ENCODE data around the gene GFOD1.
A peak's percentile ranks its signal among the peaks of the same experiment; 100 is the strongest.
"Not testable (repeated sequence)": the region's sequence is repeated elsewhere in the genome, so short reads cannot be mapped to it uniquely, and the experiment has no call there.

GFOD1 gene

DNA sequence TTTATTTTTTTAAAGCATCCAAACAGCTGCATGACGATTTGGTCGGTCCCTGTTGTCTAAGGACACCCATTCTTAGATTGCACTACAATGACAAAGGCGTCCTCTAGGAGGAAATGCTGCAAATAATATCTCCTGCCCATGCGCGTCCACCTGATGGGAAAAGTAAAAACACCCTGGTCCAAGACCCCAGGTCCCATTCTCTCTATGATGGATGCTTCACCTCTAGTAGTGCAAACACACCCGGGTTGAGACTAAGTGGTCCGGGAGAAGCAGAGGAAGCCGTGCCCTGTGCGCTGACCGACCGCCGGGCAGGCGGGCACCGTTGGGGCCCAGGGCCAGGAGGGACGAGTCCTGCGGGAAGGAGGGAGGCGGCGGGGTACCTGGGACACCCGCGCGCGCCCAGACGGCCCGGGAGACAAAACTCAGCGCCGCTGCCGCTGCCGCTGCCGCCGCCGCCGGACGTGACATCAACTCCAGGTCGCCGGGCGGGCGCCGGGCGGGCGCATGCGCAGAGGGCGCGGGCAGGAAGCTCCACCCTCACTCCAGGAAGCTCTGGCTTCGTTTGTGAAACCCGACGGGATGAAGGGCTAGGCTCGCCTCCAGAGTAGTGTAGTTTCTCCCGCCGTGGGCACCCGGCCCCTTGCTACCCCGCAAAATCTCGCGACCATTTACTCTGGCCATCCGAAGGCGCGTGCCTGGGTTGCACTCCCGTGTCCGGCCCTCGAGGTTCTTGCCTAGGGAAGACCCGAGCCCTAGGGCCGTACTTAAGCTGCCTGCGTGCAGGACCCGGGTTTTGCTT lies 159.1 kb downstream of the GFOD1 start, which contains the start of gene TBC1D7:
Gene TBC1D7, minus strand, starts transcription at position 462 of the 799 bp plus-strand sequence. CDS start 1,639 bp downstream, outside the sequence.
- no peak for FAIRE-seq

DNA sequence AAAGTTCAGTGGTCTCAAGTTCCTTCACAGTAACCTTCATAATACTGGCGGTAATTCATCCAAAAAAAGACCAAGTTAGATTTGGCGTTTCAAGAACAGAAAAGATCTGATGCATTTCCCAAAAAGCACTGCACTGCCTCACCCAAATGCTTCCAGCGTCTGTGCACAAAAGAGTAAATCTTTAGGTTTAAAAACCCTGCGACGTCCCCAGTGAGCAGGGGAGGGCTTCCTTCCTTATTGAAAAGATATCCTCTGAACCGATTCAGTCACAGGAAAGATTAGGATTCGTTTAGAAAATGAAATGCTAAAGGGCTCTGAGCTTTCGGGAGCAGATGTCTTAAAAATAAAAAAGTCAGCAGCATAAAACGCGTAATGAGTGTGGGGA lies 159.7 kb downstream of the GFOD1 start:
- FAIRE-seq: no peak
- no peak for DNase-seq (ENCODE audit: low spot score)

More for the DNA sequence above, 159.1 kb downstream of the GFOD1 start, which contains the start of gene TBC1D7:
- DNase-seq (ENCODE audit: low spot score): peak; percentile 92

DNA sequence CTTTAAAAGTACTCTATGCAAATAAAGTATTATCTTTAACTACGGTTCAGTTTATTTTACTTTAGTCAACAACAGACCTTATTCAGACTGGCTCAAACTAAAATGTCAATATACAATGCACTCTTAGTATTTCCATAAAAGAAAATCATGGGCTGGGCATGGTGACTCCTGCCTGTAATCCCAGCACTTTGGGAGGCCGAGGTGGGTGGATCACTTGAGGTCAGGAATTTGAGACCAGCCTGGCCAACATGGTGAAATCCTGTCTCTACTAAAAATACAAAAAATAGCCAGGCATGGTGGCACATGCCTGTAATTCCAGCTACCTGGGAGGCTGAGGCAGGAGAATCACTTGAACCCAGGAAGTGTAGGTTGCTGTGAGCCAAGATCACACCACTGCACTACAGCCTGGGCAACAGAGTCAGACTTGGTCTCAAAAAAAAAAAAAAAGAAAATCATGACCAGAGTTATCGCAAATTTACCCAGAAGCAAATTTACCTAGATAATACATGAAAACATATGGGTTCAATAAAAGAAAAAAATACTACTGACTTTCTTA lies 161.3 kb downstream of the GFOD1 start:
- DNase-seq (ENCODE audit: low spot score); FAIRE-seq: not testable (repeated sequence)

DNA sequence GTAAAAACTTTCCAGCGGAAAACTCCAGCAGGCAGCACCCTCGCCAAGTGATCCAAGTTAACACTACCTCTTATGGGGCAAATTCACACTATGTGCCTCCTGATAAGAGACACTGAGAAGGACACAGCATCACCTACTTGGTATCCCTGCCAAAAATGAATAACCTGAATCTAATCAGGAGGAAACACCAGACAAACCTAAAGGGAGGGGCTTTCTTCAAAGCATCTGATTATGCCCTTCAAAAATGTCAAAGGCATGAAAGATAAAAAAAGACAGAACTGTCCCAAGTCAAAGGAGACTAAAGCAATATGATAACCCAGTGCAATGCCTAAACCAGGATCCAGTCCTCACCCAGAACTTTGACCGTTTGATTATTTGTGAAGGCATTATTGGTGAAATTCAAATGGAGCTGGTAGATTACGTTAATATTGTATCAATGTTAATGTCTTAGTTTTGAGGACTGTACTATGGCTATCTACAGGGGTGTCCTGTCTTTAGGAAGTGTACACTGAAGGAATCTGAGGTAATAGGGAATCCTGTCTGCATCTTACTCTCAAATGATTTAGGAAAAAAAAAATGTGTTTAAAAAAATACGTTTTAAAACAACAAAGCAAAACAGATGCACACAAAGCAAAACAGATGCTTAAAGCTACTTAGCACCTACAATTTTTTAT lies 167.4 kb downstream of the GFOD1 start:
- DNase-seq (ENCODE audit: low spot score): no peak
- FAIRE-seq: no peak

DNA sequence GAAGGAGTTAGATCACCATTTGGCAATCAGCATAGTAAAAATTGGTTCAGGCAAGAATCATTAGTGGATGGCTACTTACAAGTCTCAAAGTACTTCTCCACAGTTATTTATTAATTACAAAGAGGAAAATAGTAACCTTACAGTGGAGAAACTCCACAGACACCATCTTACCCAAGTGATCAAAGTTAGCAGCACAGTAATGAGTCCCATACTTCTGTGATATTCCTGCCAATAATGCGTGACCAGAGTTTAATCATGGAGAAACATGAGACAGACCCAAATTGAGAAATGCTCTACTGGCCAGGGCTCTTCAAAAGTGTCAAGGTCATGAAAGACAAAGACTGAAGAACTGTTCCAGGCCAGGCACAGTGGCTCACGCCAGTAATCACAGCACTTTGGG lies 168.6 kb downstream of the GFOD1 start:
- FAIRE-seq (no peak), DNase-seq (ENCODE audit: low spot score) (no peak)

DNA sequence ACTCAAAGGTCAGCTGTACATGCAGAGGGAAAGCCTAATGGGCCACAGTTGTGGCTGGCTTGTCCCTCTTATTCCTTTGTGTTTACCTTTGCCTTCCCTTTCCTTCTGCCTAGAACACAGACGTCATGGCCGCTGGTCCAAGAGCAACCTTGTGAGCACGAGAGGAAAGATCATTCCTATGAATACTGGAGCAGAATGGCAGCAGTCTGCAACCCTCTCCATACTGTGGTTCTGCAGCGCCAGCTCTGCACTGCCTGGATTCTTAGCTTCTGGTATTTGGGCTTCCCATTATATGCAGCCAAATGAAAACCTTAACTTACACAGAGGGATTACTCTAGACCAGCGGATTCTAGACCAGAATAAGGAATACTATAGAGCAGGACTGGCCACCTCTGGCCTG lies 171.5 kb downstream of the GFOD1 start:
- no peak for FAIRE-seq
- DNase-seq (ENCODE audit: low spot score): no peak

DNA sequence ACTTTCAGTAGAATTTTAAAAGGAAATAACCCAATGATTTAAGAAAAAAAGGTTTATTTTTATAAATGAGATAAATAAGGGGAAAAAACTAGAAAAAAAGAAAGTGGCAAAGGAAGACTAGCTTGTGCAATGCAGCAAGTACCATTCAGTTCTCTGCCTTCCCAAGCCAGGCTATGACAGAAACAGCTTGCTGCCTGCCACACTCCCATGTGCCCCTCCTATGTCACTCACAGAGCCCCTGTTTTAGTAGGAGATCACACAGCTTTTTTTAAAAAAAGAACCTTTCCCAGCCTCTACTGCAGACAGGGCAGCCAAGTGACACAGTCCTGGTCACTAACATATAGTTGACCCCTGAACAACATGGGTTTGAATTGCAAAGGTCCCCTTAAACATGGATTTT lies 172.6 kb downstream of the GFOD1 start:
- DNase-seq (ENCODE audit: low spot score) (no peak), FAIRE-seq (no peak)

DNA sequence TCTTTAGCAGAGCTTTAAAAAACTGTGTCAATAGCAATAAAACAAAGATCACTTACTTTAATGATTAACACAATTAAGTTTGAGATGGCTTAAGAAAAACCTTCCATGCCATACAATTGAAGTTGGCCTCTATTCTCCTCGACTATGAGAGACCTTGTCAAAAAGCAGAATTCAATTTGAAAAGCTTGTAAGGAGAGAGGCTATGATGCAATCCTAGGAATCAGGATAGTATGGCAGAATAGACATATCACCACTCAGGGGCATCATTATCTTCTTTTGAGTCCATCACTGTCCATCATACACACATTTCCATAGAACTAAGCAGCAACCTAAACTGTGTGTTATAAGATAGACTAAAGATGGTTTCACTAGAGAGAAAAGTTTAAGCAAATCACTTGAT lies 176.2 kb downstream of the GFOD1 start:
- FAIRE-seq (no peak), DNase-seq (ENCODE audit: low spot score) (no peak)

DNA sequence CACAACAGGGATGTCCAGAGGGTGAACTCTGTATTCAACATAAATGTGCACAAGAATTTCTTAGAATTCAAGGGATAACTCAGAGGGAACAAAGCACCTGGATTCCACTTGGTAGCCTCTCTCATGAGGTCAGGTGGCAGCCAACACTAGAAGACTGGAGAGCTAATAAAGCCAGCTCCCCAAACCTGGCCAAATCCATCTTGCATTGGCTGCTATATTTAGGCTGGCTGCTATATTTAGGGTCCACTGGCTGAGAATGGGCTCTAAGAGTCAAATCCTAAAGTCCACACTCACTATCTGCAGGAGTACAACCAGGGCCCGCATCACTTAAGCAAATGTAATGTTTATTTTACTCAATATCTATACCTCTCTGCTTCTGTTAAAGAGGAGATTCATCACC lies 179.1 kb downstream of the GFOD1 start:
- no peak for DNase-seq (ENCODE audit: low spot score)
- no peak for FAIRE-seq
